Posterior vena cava (tissue), 2 donors: Measurements from ENCODE around the gene ADAMTS19. TPM values are rescaled to one million over a fixed set of nuclear protein-coding genes. Genes with fewer than 3 reads are reported as not detected.
"Not testable (repeated sequence)": the region's sequence is repeated elsewhere in the genome, so short reads cannot be mapped to it uniquely, and the experiment has no call there.

Experiments used
- DNase-seq: peaks from one replicate; pipeline ENCODE4 v3.0.0-alpha.2; 2020; ENCODE audit warnings: low spot score
- intact Hi-C, 2 donors: fragments of 100-400 bp; cut with DNase I; formaldehyde crosslinking; loops; one replicate each; pipeline versions ENCODE4 v1.14.1 to v1.14.2; 2022 to 2023
- long read RNA-seq, 2 donors: library from polyadenylated mRNA; unstranded; transcript quantifications; one replicate each; pipeline ENCODE4 v2.0.0, GENCODE V29; 2020 to 2021
- total RNA-seq, 2 donors: library from RNA; stranded (reverse); fragmentation: NEBNext Ultra II Directional; extraction: Animal tissue kit (Norgen Biotek cat#: 25700); gene quantifications; one replicate each; pipeline ENCODE4 v1.2.1, GENCODE V29; 2021
- donor health status: DM: yes; HTN: yes; CAD: no.
- donor health status: DM: yes; HTN: yes; CAD: no.

Gene ADAMTS19, protein sequence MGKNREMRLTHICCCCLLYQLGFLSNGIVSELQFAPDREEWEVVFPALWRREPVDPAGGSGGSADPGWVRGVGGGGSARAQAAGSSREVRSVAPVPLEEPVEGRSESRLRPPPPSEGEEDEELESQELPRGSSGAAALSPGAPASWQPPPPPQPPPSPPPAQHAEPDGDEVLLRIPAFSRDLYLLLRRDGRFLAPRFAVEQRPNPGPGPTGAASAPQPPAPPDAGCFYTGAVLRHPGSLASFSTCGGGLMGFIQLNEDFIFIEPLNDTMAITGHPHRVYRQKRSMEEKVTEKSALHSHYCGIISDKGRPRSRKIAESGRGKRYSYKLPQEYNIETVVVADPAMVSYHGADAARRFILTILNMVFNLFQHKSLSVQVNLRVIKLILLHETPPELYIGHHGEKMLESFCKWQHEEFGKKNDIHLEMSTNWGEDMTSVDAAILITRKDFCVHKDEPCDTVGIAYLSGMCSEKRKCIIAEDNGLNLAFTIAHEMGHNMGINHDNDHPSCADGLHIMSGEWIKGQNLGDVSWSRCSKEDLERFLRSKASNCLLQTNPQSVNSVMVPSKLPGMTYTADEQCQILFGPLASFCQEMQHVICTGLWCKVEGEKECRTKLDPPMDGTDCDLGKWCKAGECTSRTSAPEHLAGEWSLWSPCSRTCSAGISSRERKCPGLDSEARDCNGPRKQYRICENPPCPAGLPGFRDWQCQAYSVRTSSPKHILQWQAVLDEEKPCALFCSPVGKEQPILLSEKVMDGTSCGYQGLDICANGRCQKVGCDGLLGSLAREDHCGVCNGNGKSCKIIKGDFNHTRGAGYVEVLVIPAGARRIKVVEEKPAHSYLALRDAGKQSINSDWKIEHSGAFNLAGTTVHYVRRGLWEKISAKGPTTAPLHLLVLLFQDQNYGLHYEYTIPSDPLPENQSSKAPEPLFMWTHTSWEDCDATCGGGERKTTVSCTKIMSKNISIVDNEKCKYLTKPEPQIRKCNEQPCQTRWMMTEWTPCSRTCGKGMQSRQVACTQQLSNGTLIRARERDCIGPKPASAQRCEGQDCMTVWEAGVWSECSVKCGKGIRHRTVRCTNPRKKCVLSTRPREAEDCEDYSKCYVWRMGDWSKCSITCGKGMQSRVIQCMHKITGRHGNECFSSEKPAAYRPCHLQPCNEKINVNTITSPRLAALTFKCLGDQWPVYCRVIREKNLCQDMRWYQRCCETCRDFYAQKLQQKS
- not detected for total RNA-seq
- long read RNA-seq, donor 1, result 0 reads
- long read RNA-seq, donor 2, result 0 reads

DNA sequence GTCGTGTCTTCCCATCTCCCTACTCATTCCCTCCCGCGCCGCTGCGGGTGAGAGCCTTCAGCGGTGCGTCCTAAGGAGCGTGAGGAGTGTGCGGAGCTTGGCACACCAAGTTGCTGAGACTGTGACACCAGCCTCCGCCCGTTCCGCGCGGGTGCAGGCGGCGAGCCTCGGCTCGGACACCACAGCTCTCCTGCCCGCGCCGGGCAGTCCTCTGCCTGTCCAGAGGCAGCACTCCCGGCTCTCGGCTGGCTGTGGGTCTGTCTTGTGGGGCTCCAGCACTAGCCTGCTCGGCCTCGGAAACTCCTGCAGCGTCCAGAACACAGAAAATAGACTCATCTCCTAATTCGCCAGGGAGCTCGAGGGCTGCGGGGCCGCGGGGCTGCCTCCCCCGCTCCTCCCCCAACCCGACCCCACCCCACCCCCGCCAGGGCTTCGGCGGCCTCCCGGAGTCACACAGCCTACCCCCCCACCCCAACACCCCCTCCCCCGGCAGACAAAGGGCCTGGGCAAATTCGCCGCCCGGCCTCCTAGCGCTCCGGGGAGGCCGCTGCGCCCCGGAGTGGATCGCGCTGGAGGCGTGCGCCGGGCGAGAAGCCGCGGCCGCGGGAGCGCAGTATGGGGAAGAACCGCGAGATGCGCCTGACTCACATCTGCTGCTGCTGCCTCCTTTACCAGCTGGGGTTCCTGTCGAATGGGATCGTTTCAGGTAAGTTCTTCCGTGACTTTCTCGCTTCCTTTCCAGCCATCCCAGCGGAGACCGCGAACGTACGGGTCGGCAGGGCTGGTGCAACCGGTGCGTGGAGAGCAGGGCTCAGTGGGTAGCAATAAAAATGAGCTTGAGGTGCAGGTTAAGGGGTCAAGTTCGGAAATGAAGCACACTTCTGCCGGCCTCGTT, at the start of gene ADAMTS19:
Gene ADAMTS19 (plus strand): TSS at position 522 of the 895 bp plus-strand sequence. CDS start 94 bp downstream, at position 616.
- DNase-seq, result no peak
- intact Hi-C loops, result no loop called here

DNA sequence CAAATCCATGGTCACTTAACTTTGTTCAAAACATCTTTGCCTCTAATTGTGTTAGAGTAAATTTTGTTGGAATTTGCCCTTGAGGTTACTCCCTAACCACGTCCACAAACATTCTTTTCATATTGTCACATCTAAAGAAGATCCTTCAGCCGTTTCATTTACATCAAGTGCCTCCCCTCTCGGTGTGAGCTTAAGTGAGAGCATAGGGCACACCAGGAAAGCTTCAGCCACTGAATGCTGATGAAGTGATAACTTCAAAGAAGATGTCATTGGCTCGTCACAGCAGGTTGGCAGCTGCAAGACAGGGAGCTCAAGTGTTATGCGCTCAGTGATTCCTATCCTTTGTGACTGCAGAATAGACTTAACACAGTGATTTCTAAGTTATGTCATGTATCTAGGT, 49.6 kb upstream of the ADAMTS19 start:
- no peak for DNase-seq
- intact Hi-C loops, result no loop called here

- DNase-seq, result no peak
- intact Hi-C loops, result no loop called here
Observed at GRCh38 chr5:129412721-129413120, 47.4 kb upstream of the ADAMTS19 start.

DNA sequence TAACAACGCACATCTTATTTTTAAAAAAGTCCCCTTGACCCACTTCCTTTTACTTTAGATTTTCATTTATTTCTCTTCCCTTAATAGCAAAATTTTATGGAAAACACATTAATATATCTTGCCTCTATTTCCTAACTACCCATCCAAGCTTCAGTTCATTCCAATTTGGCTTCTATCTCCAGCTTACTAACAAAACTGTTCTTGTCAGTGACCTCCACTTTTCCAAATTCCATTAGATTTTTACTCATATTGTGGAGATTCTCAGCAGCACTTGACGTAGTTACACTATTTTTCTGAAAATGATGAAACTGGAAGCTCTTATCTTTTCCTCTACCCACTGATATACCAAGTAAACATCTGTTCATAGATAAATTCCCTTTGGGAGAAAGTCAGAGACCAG, 46.5 kb upstream of the ADAMTS19 start:
- no peak for DNase-seq
- intact Hi-C loops, result no loop called here

GRCh38 chr5:129419292-129419691, 40.8 kb upstream of the ADAMTS19 start:
- intact Hi-C loops, result no loop called here
- no peak for DNase-seq

DNA sequence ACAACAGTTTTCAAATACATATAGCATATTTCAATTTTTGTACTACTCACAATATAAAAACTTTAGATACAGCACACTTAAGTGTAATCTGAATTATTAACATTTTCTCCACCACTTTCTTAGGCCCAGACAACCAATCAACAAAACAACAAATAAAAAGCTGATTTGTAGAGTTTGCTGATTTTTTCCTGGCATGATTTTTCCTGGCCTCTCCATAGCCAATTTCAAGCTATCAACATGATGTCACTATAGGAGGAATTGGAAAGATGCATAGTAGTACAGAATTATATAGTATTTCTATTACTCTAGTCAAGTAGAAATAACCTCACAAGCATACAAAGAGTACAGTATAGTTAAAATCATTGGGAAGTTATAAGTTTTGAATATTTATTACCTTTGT, 35.1 kb upstream of the ADAMTS19 start:
- intact Hi-C loops, result no loop called here
- no peak for DNase-seq

- DNase-seq, result no peak
- intact Hi-C loops, result no loop called here
Observed at GRCh38 chr5:129426071-129426470, 34.0 kb upstream of the ADAMTS19 start.

GRCh38 chr5:129428636-129429035, 31.5 kb upstream of the ADAMTS19 start:
- intact Hi-C loops, DNase-seq: not testable (repeated sequence)

GRCh38 chr5:129431406-129431805, 28.7 kb upstream of the ADAMTS19 start:
- DNase-seq, result no peak
- intact Hi-C loops, result no loop called here

- intact Hi-C loops, result no loop called here
- no peak for DNase-seq
Observed at GRCh38 chr5:129438322-129438721, 21.8 kb upstream of the ADAMTS19 start.

DNA sequence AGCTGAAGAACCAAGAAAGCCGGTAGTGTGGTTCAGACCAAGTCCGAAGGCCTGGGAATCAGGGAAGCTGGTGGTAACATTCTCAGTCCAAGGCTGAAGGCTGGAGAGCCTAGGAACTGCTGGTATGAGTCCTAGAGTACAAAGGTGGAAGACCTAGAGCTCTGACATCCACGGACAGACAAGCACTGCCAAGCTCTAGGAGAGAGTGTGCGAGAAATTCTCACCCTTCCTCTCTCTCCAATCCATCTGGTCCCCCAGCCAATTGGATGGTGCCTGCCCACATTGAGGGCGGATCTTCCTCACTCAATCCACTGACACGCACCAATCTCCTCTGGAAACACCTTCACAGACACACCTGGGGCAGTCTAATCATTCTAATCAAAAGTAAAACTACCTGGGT, 19.7 kb upstream of the ADAMTS19 start:
- DNase-seq, result no peak
- intact Hi-C loops, result no loop called here

DNA sequence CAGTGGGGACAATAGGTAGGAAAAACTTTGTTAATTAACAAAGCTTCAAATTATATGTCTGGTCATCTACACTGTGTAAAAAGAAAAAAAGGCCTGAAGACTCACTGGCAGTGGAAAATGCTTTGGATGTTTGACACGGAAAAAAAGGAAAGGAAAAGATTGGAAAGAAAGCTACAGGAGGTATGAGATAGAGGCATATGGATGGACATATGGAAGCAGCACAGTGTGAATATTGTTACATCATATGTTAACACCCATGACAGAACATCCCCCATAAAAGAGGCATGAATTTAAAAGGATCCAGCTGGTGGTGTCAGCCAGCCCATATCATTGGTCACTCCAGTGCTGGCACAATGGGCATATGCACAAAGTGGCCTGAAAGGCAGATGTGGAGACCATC, 19.0 kb upstream of the ADAMTS19 start:
- intact Hi-C loops, result no loop called here
- DNase-seq, result no peak

GRCh38 chr5:129445379-129445778, 14.7 kb upstream of the ADAMTS19 start:
- no peak for DNase-seq
- intact Hi-C loops, result no loop called here

DNA sequence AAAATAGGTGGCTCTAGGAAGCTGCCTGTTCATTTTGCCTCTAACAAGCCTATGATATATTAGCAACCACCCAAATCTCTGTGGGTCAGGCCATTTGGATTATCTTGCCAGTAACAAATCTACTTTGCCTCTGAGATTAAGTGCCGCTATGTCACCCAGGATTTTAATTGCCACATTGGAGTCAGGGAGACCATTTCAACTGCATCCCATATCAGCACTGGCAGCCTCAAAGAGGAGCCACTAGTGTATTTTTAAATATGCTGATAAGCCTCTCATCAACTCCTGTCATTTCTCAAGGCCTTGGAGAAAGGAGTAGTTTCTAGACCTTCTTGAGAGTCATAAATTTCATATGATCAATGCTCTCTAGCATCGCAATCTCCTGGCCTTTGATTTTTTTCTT, 12.1 kb upstream of the ADAMTS19 start:
- no peak for DNase-seq
- intact Hi-C loops, result no loop called here

DNA sequence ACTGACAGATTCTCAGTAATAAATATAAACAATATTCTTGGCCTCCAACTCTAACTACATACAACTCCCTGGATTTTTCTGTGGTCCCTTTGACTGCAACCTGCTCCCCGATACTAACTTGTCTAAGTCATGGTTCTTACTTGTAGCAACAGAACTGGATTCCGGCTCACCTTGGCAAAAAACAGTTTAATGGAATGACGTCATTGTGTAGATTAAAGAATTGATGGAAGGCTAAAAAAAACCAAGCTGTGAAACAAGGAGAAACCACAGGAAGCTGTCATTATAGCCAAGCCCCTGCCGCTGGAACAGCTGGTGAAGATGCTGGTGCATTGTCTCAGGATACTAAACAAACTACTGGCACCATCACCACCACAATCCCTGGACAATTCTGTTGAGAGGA, 11.4 kb upstream of the ADAMTS19 start:
- intact Hi-C loops, result no loop called here
- DNase-seq, result no peak

- DNase-seq, result no peak
- intact Hi-C loops, result no loop called here
Observed at GRCh38 chr5:129454461-129454860, 5.6 kb upstream of the ADAMTS19 start.

- DNase-seq, result no peak
- intact Hi-C loops, result no loop called here
Observed at GRCh38 chr5:129459450-129459776, 685 bp upstream of the ADAMTS19 start.

GRCh38 chr5:129460672-129460935, 506 bp downstream of the ADAMTS19 start:
- DNase-seq, result no peak
- intact Hi-C loops, result no loop called here
